DND-41 (cell line): ENCODE data around the gene THOC6.

Experiments used
- CTCF ChIP-seq: IDR thresholded peaks from 2 replicates; pipeline ENCODE4 v1.5.1; 2012; ENCODE audit warnings: borderline replicate concordance, low read length, moderate library complexity, mild to moderate bottlenecking; ENCODE audit not compliant: poor library complexity, severe bottlenecking; ENCODE audit errors: extremely low read depth
- EZH2 ChIP-seq: IDR thresholded peaks from 3 replicates; pipeline ENCODE4 v1.6.1; 2012; ENCODE audit warnings: borderline replicate concordance, low read depth, mild to moderate bottlenecking, moderate library complexity, low read length, inconsistent platforms; ENCODE audit not compliant: severe bottlenecking

GRCh38 chr16:2981899-2982250, 42.0 kb upstream of the THOC6 start:
- TF ChIP-seq CTCF (no peak), EZH2 (no peak)
